ENCODE data around the gene ECE1. TPM values are rescaled to one million over a fixed set of nuclear protein-coding genes. Genes with fewer than 3 reads are reported as not detected.
A peak's percentile ranks its signal among the peaks of the same experiment; 100 is the strongest.

ECE1 gene
- 200 and 217 TPM in 2 replicates for total RNA-seq
- long read RNA-seq, full-length matches to known transcripts, result 32 of 75 reads
- long read RNA-seq, partial matches to known transcripts, result 22 of 75 reads
- long read RNA-seq, other reads (novel, unspliced or antisense), result 21 of 75 reads

- H3K9me3 Mint-ChIP-seq (ENCODE audit: low read depth), result no peaks in the 10 kb centered on the region
- H3K4me1 Mint-ChIP-seq (ENCODE audit: low read depth), result peaks cover 45% of the 10 kb centered on the region
- H3K27me3 Mint-ChIP-seq, result no peaks in the 10 kb centered on the region
- DNase-seq (ENCODE audit: low spot score, unreplicated experiment), result peak; percentile 47
- peak within 1 kb of the TSS; percentile 82 for H3K27ac Mint-ChIP-seq
- TF ChIP-seq, protein P1, sequence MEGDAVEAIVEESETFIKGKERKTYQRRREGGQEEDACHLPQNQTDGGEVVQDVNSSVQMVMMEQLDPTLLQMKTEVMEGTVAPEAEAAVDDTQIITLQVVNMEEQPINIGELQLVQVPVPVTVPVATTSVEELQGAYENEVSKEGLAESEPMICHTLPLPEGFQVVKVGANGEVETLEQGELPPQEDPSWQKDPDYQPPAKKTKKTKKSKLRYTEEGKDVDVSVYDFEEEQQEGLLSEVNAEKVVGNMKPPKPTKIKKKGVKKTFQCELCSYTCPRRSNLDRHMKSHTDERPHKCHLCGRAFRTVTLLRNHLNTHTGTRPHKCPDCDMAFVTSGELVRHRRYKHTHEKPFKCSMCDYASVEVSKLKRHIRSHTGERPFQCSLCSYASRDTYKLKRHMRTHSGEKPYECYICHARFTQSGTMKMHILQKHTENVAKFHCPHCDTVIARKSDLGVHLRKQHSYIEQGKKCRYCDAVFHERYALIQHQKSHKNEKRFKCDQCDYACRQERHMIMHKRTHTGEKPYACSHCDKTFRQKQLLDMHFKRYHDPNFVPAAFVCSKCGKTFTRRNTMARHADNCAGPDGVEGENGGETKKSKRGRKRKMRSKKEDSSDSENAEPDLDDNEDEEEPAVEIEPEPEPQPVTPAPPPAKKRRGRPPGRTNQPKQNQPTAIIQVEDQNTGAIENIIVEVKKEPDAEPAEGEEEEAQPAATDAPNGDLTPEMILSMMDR (IDR thresholded peaks at IDR 0.05; ENCODE audit: unreplicated experiment), result no peak
- H3K36me3 Mint-ChIP-seq (ENCODE audit: insufficient read depth), result peaks cover 6% of the 10 kb centered on the region
- peak within 1 kb of the TSS; percentile 78 for H3K4me3 Mint-ChIP-seq (ENCODE audit: low read depth)
Measured at GRCh38 chr1:21289700-21290545, at the start of gene ECE1. Gene ECE1 (minus strand): TSS chr1:21290463. CDS start chr1:21290414, 49 bp downstream.

- Mint-ChIP-seq H3K4me1 (ENCODE audit: low read depth) (peaks cover 80% of the 10 kb centered on the region), H3K4me3 (ENCODE audit: low read depth) (no peak overlapping the region), H3K27me3 (no peaks in the 10 kb centered on the region), H3K27ac (peak overlapping the region; percentile 94), H3K36me3 (ENCODE audit: insufficient read depth) (no peaks in the 10 kb centered on the region), H3K9me3 (ENCODE audit: low read depth) (no peaks in the 10 kb centered on the region)
- TF ChIP-seq, protein P1 (IDR thresholded peaks at IDR 0.05; ENCODE audit: unreplicated experiment), result no peak
- no peak for DNase-seq (ENCODE audit: low spot score, unreplicated experiment)
Measured at GRCh38 chr1:21339356-21340229, 49.3 kb upstream of the ECE1 start.

DNA sequence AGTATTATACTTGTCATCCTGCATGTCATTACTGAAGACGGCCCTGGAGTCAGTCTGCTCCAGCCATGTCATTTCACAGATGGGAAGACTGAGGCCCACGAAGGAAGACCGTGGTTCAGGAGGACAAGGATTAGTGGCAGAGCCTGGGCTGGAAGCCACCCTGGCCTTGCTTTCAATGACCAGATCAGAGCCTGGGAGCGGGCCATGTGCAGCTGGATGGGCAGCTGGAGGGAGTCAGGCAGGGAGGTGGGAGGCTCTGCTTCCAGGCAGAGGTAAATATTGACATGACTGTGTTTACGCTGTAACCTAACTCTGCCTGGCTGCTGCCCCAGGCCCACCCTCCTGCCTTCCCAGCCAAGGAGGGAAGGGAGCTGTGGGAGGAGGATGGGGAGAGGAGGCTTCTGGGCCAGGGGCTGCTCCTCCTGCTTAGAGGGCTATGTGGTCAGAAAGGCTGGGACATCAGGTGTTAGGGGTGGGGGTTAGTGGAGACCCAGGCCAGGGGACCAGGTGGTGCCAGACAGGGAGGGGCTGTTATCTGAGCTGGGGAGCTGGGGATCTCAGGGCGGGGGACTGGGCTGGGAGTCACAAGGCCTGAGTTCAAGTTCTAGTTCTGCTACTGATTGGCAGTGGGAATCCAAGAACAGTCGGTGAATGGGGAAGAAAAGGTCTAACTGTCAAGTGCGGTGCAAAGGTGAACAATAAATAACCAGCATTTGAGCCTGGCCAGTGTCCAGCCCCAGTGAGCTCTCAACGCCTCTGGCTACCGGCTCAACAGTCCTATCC, 48.5 kb upstream of the ECE1 start:
- peak; percentile 48 for DNase-seq (ENCODE audit: low spot score, unreplicated experiment)
- TF ChIP-seq, protein P1 (IDR thresholded peaks at IDR 0.05; ENCODE audit: unreplicated experiment), result no peak
- no peaks in the 10 kb centered on the region for H3K9me3 Mint-ChIP-seq (ENCODE audit: low read depth)
- H3K4me3 Mint-ChIP-seq (ENCODE audit: low read depth), result peak overlapping the region; percentile 21
- H3K27me3 Mint-ChIP-seq, result no peaks in the 10 kb centered on the region
- H3K4me1 Mint-ChIP-seq (ENCODE audit: low read depth), result peaks cover 77% of the 10 kb centered on the region
- no peaks in the 10 kb centered on the region for H3K36me3 Mint-ChIP-seq (ENCODE audit: insufficient read depth)
- peak overlapping the region; percentile 94 for H3K27ac Mint-ChIP-seq

DNA sequence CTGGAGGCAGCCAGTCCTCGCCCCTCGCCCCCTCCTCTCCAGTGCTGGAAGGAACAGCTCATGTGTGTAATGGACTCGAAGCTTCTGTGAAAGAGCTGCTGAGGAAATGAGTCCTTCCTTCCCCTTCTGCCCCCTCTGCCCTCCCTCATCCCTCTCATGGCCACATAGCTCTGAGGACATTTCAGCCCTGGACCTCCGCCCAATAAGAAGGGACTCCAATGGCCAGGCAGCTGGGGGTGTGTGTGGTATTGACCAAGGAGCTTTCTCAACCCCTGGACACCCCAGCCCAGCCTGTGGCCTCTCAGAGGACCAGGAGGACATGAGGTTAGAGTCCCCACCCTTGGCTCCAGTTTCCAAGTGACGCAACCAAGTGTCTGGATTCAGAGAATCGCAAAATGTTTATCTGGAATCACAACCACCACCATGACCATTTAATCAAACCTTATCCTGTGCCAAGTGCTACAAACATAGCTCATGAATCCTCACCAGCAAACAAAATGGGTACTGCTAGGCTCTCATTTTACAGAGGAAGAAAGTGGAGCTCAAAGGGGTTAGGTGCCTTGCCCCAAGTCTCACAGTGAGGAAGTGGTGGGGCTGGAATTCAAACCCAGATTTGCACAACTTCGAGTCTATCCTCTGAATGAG, 47.8 kb upstream of the ECE1 start:
- TF ChIP-seq, protein P1 (IDR thresholded peaks at IDR 0.05; ENCODE audit: unreplicated experiment), result no peak
- Mint-ChIP-seq H3K27ac (peak overlapping the region; percentile 94), H3K36me3 (ENCODE audit: insufficient read depth) (no peaks in the 10 kb centered on the region), H3K4me3 (ENCODE audit: low read depth) (no peak overlapping the region), H3K4me1 (ENCODE audit: low read depth) (peaks cover 70% of the 10 kb centered on the region), H3K27me3 (no peaks in the 10 kb centered on the region), H3K9me3 (ENCODE audit: low read depth) (no peaks in the 10 kb centered on the region)
- no peak for DNase-seq (ENCODE audit: low spot score, unreplicated experiment)

All from progenitor cell of endocrine pancreas (in vitro differentiated cells).